Heart right ventricle (tissue), 16 donors: ENCODE results near the gene TBC1D22B. TPM values are rescaled to one million over a fixed set of nuclear protein-coding genes. Genes with fewer than 3 reads are reported as not detected.

Experiments used
- ATAC-seq, 8 donors: fragments of 200-7000 bp; cut with Tn5 transposase; one replicate each; pipeline ENCODE4 v1.9.1; 2020; ENCODE audit warnings: mild to moderate bottlenecking in 8 of 8, moderate library complexity in 8 of 8, moderate number of reproducible peaks in 1 of 8
- DNase-seq, 2 donors: peaks; one replicate each; pipeline ENCODE4 v3.0.0-alpha.2; 2020
- H3K27ac ChIP-seq, 10 donors: fragments of 200-600 bp; sonication (generic) in 2 of 10; one replicate each; pipeline versions ENCODE4 v1.5.0 to v1.8.0; 2020 to 2022; ENCODE audit warnings: mild to moderate bottlenecking in 3 of 10
- H3K27me3 ChIP-seq, 7 donors: fragments of 200-600 bp; one replicate each; pipeline ENCODE4 v1.8.0; 2021 to 2022; ENCODE audit warnings: mild to moderate bottlenecking in 2 of 7
- H3K36me3 ChIP-seq, 9 donors: fragments of 200-600 bp; sonication (generic) in 1 of 9; one replicate each; pipeline versions ENCODE4 v1.5.0 to v1.8.0; 2020 to 2022; ENCODE audit warnings: mild to moderate bottlenecking in 2 of 9
- H3K4me1 ChIP-seq, 9 donors: fragments of 200-600 bp; sonication (generic) in 1 of 9; one replicate each; pipeline versions ENCODE4 v1.5.0 to v1.8.0; 2020 to 2022; ENCODE audit warnings: mild to moderate bottlenecking in 4 of 9
- H3K4me3 ChIP-seq, 10 donors: fragments of 200-600 bp; sonication (generic) in 2 of 10; one replicate each; pipeline versions ENCODE4 v1.5.0 to v1.8.0; 2020 to 2022; ENCODE audit warnings: mild to moderate bottlenecking in 7 of 10, moderate library complexity in 2 of 10
- H3K9me3 ChIP-seq, 11 donors: fragments of 200-600 bp in 10 of 11; sonication (generic) in 2 of 11; one replicate each; pipeline versions ENCODE4 v1.5.0 to v1.8.0; 2013 to 2022; ENCODE audit warnings: mild to moderate bottlenecking in 2 of 11, control low read depth in 1 of 11, moderate library complexity in 1 of 11
- WGBS, 2 donors: extraction: QIAGEN DNeasy Blood & Tissue Kit; methylation state at CpG; one replicate each; pipeline ENCODE4 v1.1.7; 2013; ENCODE audit warnings: inconsistent platforms in 1 of 2; 5-methylcytosine and 5-hydroxymethylcytosine counted together
- intact Hi-C, 10 donors: fragments of 100-400 bp; cut with DNase I; formaldehyde crosslinking; loops; one replicate each; pipeline versions ENCODE4 v1.11.1 to v1.14.2; 2022
- polyA plus RNA-seq, 2 donors: library from polyadenylated mRNA; stranded (reverse); fragments of 200-250 nt; gene quantifications; one replicate each; pipeline ENCODE4 v1.2.3, GENCODE V29; 2013
- total RNA-seq, 10 donors: library from RNA; stranded (reverse); fragmentation: NEBNext Ultra II Directional in 3 of 10; extraction: Animal tissue kit (Norgen Biotek cat#: 25700) in 3 of 10; gene quantifications; one replicate each; pipeline versions ENCODE4 v1.2.1 to v1.2.4, GENCODE V29; 2021 to 2023
- TF ChIP-seq, protein P1 (sequence below), 9 donors: fragments of 200-600 bp; sonication (generic) in 2 of 9; IDR thresholded peaks; one replicate each; pipeline versions ENCODE4 v1.5.0 to v1.8.0; 2021 to 2022; ENCODE audit warnings: antibody characterized with exemption in 9 of 9, mild to moderate bottlenecking in 5 of 9, moderate library complexity in 1 of 9
- donor health status: Arrhythmogenic right ventricular cardiomyopathy.
- donor health status: ischemic (EF 13 %, LVEDD 7.1; RV severe dilation, severe dysfunction).
- donor health status: healthy with polysubstance abuse.
- donor health status: DM: no; HTN: yes; CAD: no.
- donor health status: DM: no; HTN: no; CAD: no.
- donor health status: ischemic (EF 25% LVEDD 6.9; RV normal size, moderate dysfunction).
- donor health status: ischemic (EF 25% LVEDD 5.7; RV mildly dilated, moderate dysfunction).
- donor health status: healthy.
- donor health status: DM: yes; HTN: yes; CAD: no.
- donor health status: Ischemic cardiomyopathy.
- donor health status: ischemic (EF 35%, LVEDD 5.7; RV mildly dilated, moderate dysfunction).
- donor health status: nonischemic (EF 11% LVEDD 7.7; RV severe dilation, severe dysfunction).
- donor health status: DM: yes; HTN: yes; CAD: no.
- donor health status: PGD.
- donor health status: ischemic (EF 29% LVEDD 5.4; RV normal size, mild dysfunction).
- donor health status: nonischemic (EF 23%, LVEDD 6.1; RV moderate dilation, normal function).

Gene TBC1D22B
- total and polyA plus RNA-seq, 12 donors = 5.0 to 8.1 (median 6.3) TPM

DNA sequence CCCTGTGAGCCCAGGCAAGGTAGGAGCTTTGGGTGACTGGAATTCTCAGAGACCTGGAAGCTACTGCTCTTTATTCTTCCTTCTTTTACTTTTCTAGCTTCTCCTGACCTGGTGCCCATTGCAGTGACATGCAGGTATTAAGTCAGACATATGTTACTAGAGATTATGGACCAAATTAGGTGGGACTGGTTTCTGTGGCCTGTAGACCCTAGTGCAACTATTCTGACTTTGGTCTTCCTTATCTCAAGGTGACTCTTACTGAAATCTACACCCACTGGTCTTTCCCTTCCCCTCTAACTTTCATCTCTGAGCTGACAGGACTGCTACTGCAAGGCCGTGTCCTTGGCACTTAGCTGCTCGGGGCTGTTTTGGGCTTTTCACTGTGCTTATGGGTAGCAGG is 24.8 kb downstream of the TBC1D22B start:
- WGBS, 2 donors = 74 to 85% methylated on average over 2 of the region's 2 CpGs
- Histone ChIP-seq H3K27me3 (no peaks in the 10 kb centered on the region), H3K4me3 (no peak overlapping the region), H3K9me3 (no peaks in the 10 kb centered on the region), H3K36me3 (peaks cover 0 to 80% (median 13%) of the 10 kb centered on the region in 9 donors), H3K4me1 (peaks cover 3 to 58% (median 49%) of the 10 kb centered on the region in 9 donors), H3K27ac (no peak overlapping the region)
- ATAC-seq (no peak), DNase-seq (no peak)
- TF ChIP-seq, protein P1, sequence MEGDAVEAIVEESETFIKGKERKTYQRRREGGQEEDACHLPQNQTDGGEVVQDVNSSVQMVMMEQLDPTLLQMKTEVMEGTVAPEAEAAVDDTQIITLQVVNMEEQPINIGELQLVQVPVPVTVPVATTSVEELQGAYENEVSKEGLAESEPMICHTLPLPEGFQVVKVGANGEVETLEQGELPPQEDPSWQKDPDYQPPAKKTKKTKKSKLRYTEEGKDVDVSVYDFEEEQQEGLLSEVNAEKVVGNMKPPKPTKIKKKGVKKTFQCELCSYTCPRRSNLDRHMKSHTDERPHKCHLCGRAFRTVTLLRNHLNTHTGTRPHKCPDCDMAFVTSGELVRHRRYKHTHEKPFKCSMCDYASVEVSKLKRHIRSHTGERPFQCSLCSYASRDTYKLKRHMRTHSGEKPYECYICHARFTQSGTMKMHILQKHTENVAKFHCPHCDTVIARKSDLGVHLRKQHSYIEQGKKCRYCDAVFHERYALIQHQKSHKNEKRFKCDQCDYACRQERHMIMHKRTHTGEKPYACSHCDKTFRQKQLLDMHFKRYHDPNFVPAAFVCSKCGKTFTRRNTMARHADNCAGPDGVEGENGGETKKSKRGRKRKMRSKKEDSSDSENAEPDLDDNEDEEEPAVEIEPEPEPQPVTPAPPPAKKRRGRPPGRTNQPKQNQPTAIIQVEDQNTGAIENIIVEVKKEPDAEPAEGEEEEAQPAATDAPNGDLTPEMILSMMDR (IDR thresholded peaks at IDR 0.05) = no peak
- intact Hi-C loops = no loop called here

GRCh38 chr6:37283268-37283667 is 25.7 kb downstream of the TBC1D22B start:
- peak overlapping the region in 9 of 10 donors; percentile 3 to 54 (median 28) for H3K27ac ChIP-seq
- peaks cover 0 to 89% (median 17%) of the 10 kb centered on the region in 9 donors for H3K36me3 ChIP-seq
- intact Hi-C loops = no loop called here
- ATAC-seq (no peak), DNase-seq (no peak)
- TF ChIP-seq, protein P1 (IDR thresholded peaks at IDR 0.05) = no peak
- 53 to 55% methylated on average over 3 of the region's 3 CpGs for WGBS, 2 donors
- no peaks in the 10 kb centered on the region for H3K27me3 ChIP-seq
- H3K4me1 ChIP-seq = peaks cover 3 to 58% (median 42%) of the 10 kb centered on the region in 9 donors
- no peaks in the 10 kb centered on the region for H3K9me3 ChIP-seq
- H3K4me3 ChIP-seq = no peak overlapping the region

- Histone ChIP-seq H3K27me3 (no peaks in the 10 kb centered on the region), H3K36me3 (peaks cover 0 to 92% (median 17%) of the 10 kb centered on the region in 9 donors), H3K9me3 (no peaks in the 10 kb centered on the region), H3K4me1 (peaks cover 3 to 54% (median 40%) of the 10 kb centered on the region in 9 donors), H3K4me3 (no peak overlapping the region), H3K27ac (peak overlapping the region in 9 of 10 donors; percentile 3 to 54 (median 28))
- ATAC-seq (peak; percentile 86 to 94 (median 90)), DNase-seq (peak; percentile 59 to 63)
- 39 to 41% methylated on average over 3 of the region's 3 CpGs for WGBS, 2 donors
- intact Hi-C loops = no loop called here
- TF ChIP-seq, protein P1 (IDR thresholded peaks at IDR 0.05) = no peak
Measured at GRCh38 chr6:37283671-37284151, 26.1 kb downstream of the TBC1D22B start.

DNA sequence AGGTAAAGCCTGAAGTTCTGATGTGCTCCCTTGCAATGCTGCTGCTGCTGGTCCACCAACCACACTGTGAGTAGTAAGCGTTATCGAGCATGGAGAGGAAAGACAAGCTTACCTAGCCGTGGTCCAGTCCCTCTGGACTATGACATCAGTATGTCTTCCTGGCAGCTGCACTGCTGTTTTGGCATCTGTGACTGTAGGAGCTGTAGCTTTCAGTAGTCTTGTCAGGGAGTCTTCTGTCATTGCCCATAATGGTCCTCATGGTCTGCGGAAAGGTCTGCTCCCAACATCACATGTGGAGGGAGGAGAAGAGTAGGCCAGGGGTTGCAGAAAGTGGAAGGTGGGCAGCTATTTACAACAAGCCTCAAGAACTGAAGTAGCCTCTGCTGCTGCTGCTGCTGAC is 27.2 kb downstream of the TBC1D22B start:
- Histone ChIP-seq H3K36me3 (peaks cover 0 to 100% (median 19%) of the 10 kb centered on the region in 9 donors), H3K27ac (peak overlapping the region in 3 of 10 donors; percentile 34 to 54 (median 49)), H3K27me3 (no peaks in the 10 kb centered on the region), H3K4me1 (peaks cover 3 to 48% (median 32%) of the 10 kb centered on the region in 9 donors), H3K9me3 (no peaks in the 10 kb centered on the region), H3K4me3 (no peak overlapping the region)
- 74 to 75% methylated on average over 4 of the region's 4 CpGs for WGBS, 2 donors
- ATAC-seq (no peak), DNase-seq (no peak)
- TF ChIP-seq, protein P1 (IDR thresholded peaks at IDR 0.05) = no peak
- intact Hi-C loops = no loop called here
